Heart left ventricle (tissue), 16 donors: ENCODE data around the gene ASPSCR1. TPM values are rescaled to one million over a fixed set of nuclear protein-coding genes. Genes with fewer than 3 reads are reported as not detected.
A peak's percentile ranks its signal among the peaks of the same experiment; 100 is the strongest.

Experiments
- ATAC-seq, 4 donors: fragments of 200-7000 bp; cut with Tn5 transposase; one replicate each; pipeline ENCODE4 v1.9.1; 2020 to 2022; ENCODE audit warnings: moderate library complexity in 4 of 4, mild to moderate bottlenecking in 3 of 4, moderate number of reproducible peaks in 1 of 4
- DNase-seq, 5 donors: peaks; one replicate each; pipeline ENCODE4 v3.0.0-alpha.2; 2020
- H3K27ac ChIP-seq, 12 donors: fragments of 200-600 bp; sonication (generic) in 4 of 12; one replicate each; pipeline versions ENCODE4 v1.5.0 to v1.8.0; 2016 to 2022; ENCODE audit warnings: mild to moderate bottlenecking in 2 of 12
- H3K27me3 ChIP-seq, 9 donors: fragments of 200-600 bp; sonication (generic) in 2 of 9; one replicate each; pipeline versions ENCODE4 v1.5.1 to v1.8.0; 2016 to 2022; ENCODE audit warnings: mild to moderate bottlenecking in 3 of 9
- H3K36me3 ChIP-seq, 9 donors: fragments of 200-600 bp; sonication (generic) in 2 of 9; one replicate each; pipeline versions ENCODE4 v1.5.0 to v1.8.0; 2018 to 2022; ENCODE audit warnings: mild to moderate bottlenecking in 2 of 9
- H3K4me1 ChIP-seq, 12 donors: fragments of 200-600 bp; sonication (generic) in 4 of 12; one replicate each; pipeline versions ENCODE4 v1.5.0 to v1.8.0; 2016 to 2022; ENCODE audit warnings: mild to moderate bottlenecking in 3 of 12
- H3K4me3 ChIP-seq, 12 donors: fragments of 200-600 bp; sonication (generic) in 4 of 12; one replicate each; pipeline versions ENCODE4 v1.5.0 to v1.8.0; 2017 to 2022; ENCODE audit warnings: mild to moderate bottlenecking in 9 of 12, moderate library complexity in 4 of 12
- H3K9me3 ChIP-seq, 12 donors: fragments of 200-600 bp; sonication (generic) in 4 of 12; one replicate each; pipeline versions ENCODE4 v1.5.0 to v1.8.0; 2016 to 2022; ENCODE audit warnings: mild to moderate bottlenecking in 1 of 12
- CTCF ChIP-seq, 12 donors: fragments of 200-600 bp; sonication (generic) in 4 of 12; IDR thresholded peaks; one replicate each; pipeline versions ENCODE4 v1.5.0 to v1.8.0; 2018 to 2022; ENCODE audit warnings: antibody characterized with exemption in 12 of 12, mild to moderate bottlenecking in 5 of 12
- POLR2A ChIP-seq, 2 donors: fragments of 450-650 bp; IDR thresholded peaks; one replicate each; pipeline ENCODE4 v1.6.1; 2017; ENCODE audit warnings: antibody characterized with exemption in 2 of 2, mild to moderate bottlenecking in 2 of 2, moderate library complexity in 2 of 2
- WGBS, 4 donors: extraction: QIAGEN DNeasy Blood & Tissue Kit in 2 of 4; methylation state at CpG; one replicate each; pipeline versions ENCODE4 v1.1.5 to v1.1.7; 2013 to 2018; 5-methylcytosine and 5-hydroxymethylcytosine counted together
- intact Hi-C, 10 donors: fragments of 100-400 bp; cut with DNase I; formaldehyde crosslinking; loops; one replicate each; pipeline versions ENCODE4 v1.11.1 to v1.14.2; 2022
- polyA plus RNA-seq, 2 donors: library from polyadenylated mRNA; stranded (reverse); fragments of 200-250 nt; gene quantifications; one replicate each; pipeline ENCODE4 v1.2.3, GENCODE V29; 2013
- total RNA-seq, 9 donors: library from RNA; depleted of rRNA in 2 of 9; stranded (reverse); fragments of >200 nt in 2 of 9; fragmentation: NEBNext Ultra II Directional in 3 of 9; extraction: Animal tissue kit (Norgen Biotek cat#: 25700) in 3 of 9; gene quantifications; one replicate each; pipeline versions ENCODE4 v1.1.0 to v1.2.4, GENCODE V29; 2016 to 2023
- donor health status: ischemic (EF 13 %, LVEDD 7.1; RV severe dilation, severe dysfunction).
- donor health status: healthy with polysubstance abuse.
- donor health status: DM: no; HTN: yes; CAD: no.
- donor health status: DM: no; HTN: no; CAD: no.
- donor health status: ischemic (EF 25% LVEDD 6.9; RV normal size, moderate dysfunction).
- donor health status: ischemic (EF 25% LVEDD 5.7; RV mildly dilated, moderate dysfunction).
- donor health status: healthy.
- donor health status: DM: yes; HTN: yes; CAD: no.
- donor health status: ischemic (EF 35%, LVEDD 5.7; RV mildly dilated, moderate dysfunction).
- donor health status: nonischemic (EF 11% LVEDD 7.7; RV severe dilation, severe dysfunction).
- donor health status: DM: yes; HTN: yes; CAD: no.
- donor health status: PGD.
- donor health status: ischemic (EF 29% LVEDD 5.4; RV normal size, mild dysfunction).
- donor health status: nonischemic (EF 23%, LVEDD 6.1; RV moderate dilation, normal function).

Gene ASPSCR1
- total and polyA plus RNA-seq, 11 donors, result 15.1 to 43.6 (median 22.9) TPM

GRCh38 chr17:82007228-82007494 lies 29.7 kb downstream of the ASPSCR1 start:
- DNase-seq, result no peak
- Histone ChIP-seq H3K9me3 (no peaks in the 10 kb centered on the region), H3K4me3 (no peak overlapping the region), H3K27ac (peak overlapping the region in 1 of 12 donors; percentile 1), H3K36me3 (peaks cover 0 to 9% (median 0%) of the 10 kb centered on the region in 9 donors), H3K27me3 (no peaks in the 10 kb centered on the region), H3K4me1 (peaks cover 0 to 48% (median 21%) of the 10 kb centered on the region in 12 donors)
- TF ChIP-seq POLR2A (IDR thresholded peaks at IDR 0.05), result no peak
- TF ChIP-seq CTCF (IDR thresholded peaks at IDR 0.05), result no peak
- intact Hi-C loops, result no loop called here
- no peak for ATAC-seq
- WGBS, 4 donors, result 84 to 90% (median 88%) methylated on average over 5 to 6 of the region's 6 CpGs

- Histone ChIP-seq H3K9me3 (no peaks in the 10 kb centered on the region), H3K4me3 (no peak overlapping the region), H3K36me3 (peaks cover 0 to 9% (median 0%) of the 10 kb centered on the region in 9 donors), H3K27ac (no peak overlapping the region), H3K27me3 (no peaks in the 10 kb centered on the region), H3K4me1 (peaks cover 0 to 53% (median 22%) of the 10 kb centered on the region in 12 donors)
- intact Hi-C loops, result no loop called here
- WGBS, 4 donors, result 71 to 81% (median 77%) methylated on average over 17 to 30 of the region's 30 CpGs
- no peak for DNase-seq
- TF ChIP-seq CTCF (IDR thresholded peaks at IDR 0.05), result no peak
- no peak for TF ChIP-seq POLR2A (IDR thresholded peaks at IDR 0.05)
- ATAC-seq, result no peak
Measured at GRCh38 chr17:82007495-82008257, 30.2 kb downstream of the ASPSCR1 start.

DNA sequence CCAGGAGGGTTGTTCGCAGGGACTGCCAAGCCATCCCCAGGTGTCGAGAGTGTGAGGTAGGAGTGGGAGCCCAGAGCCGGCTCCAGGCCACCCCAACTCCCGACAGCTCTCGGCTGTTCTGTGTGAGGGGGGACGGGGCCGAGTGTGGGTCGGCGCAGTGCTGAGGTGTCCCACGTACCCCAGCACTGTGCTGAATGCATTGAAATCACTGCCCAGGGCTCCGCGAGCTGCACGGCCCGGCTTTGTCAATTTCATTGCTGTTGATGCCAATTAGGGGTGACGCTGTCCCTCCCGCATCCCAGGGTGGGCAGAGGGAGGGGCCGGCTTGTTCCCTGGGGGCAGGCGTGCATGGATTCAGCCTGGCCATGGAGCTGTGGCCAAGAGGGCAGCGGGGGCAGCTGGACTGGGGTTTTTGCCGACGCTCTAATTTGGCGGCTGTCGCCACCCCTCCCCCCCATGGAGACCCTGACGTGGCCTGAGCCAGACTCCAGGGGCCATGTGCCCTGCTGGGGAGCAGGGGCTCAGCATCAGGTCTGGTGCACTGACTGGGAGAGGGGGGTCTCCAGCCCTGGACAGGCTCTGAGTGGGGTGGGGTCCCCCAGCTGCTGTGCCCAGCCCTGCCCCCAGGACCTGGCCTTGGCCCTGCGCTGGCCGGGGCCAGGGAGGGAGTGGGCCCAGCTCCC lies 31.0 kb downstream of the ASPSCR1 start:
- 86 to 90% (median 88%) methylated on average over 7 to 26 of the region's 26 CpGs for WGBS, 4 donors
- no peak for DNase-seq
- Histone ChIP-seq H3K36me3 (peaks cover 0 to 9% (median 0%) of the 10 kb centered on the region in 9 donors), H3K27me3 (no peaks in the 10 kb centered on the region), H3K4me3 (no peak overlapping the region), H3K4me1 (peaks cover 0 to 57% (median 22%) of the 10 kb centered on the region in 12 donors), H3K27ac (peak overlapping the region in 1 of 12 donors; percentile 44), H3K9me3 (no peaks in the 10 kb centered on the region)
- no peak for ATAC-seq
- TF ChIP-seq CTCF (IDR thresholded peaks at IDR 0.05) (no peak), POLR2A (IDR thresholded peaks at IDR 0.05) (no peak)
- intact Hi-C loops, result no loop called here

- ATAC-seq (peak in 1 of 4 donors; percentile 6), DNase-seq (peak in 3 of 5 donors; percentile 40 to 76 (median 68))
- H3K27me3 ChIP-seq, result no peaks in the 10 kb centered on the region
- TF ChIP-seq POLR2A (IDR thresholded peaks at IDR 0.05) (no peak), CTCF (IDR thresholded peaks at IDR 0.05) (no peak)
- peaks cover 0 to 9% (median 0%) of the 10 kb centered on the region in 9 donors for H3K36me3 ChIP-seq
- intact Hi-C loops, result no loop called here
- 53 to 86% (median 70%) methylated on average over 20 to 28 of the region's 28 CpGs for WGBS, 4 donors
- peaks cover 0 to 57% (median 19%) of the 10 kb centered on the region in 12 donors for H3K4me1 ChIP-seq
- no peaks in the 10 kb centered on the region for H3K9me3 ChIP-seq
- no peak overlapping the region for H3K4me3 ChIP-seq
- H3K27ac ChIP-seq, result peak overlapping the region in 2 of 12 donors; percentile 9 to 44
Measured at GRCh38 chr17:82008941-82009405, 31.5 kb downstream of the ASPSCR1 start.
